ENCODE data around the gene BMP6. TPM values are rescaled to one million over a fixed set of nuclear protein-coding genes. Genes with fewer than 3 reads are reported as not detected.

Gene BMP6
- total RNA-seq, 1 donor from 2014 or later = 1.3 TPM

GRCh38 chr6:7770601-7771000, 44.7 kb downstream of the BMP6 start:
- no peak for DNase-seq (ENCODE audit: low read depth)
- H3K4me3 ChIP-seq (ENCODE audit: low read depth, low read length) = no peak overlapping the region
- no peak for TF ChIP-seq CTCF (conservative IDR thresholded peaks at IDR 0.05; ENCODE audit: low read depth, low read length)

- DNase-seq (ENCODE audit: low read depth) = no peak
- TF ChIP-seq CTCF (conservative IDR thresholded peaks at IDR 0.05; ENCODE audit: low read depth, low read length) = no peak
- H3K4me3 ChIP-seq (ENCODE audit: low read depth, low read length) = no peak overlapping the region
Observed at GRCh38 chr6:7773322-7773721, 47.4 kb downstream of the BMP6 start.

GRCh38 chr6:7773914-7774313, 48.0 kb downstream of the BMP6 start:
- H3K4me3 ChIP-seq (ENCODE audit: low read depth, low read length) = no peak overlapping the region
- no peak for TF ChIP-seq CTCF (conservative IDR thresholded peaks at IDR 0.05; ENCODE audit: low read depth, low read length)
- DNase-seq (ENCODE audit: low read depth) = no peak

GRCh38 chr6:7776509-7776908, 50.6 kb downstream of the BMP6 start:
- TF ChIP-seq CTCF (conservative IDR thresholded peaks at IDR 0.05; ENCODE audit: low read depth, low read length) = no peak
- H3K4me3 ChIP-seq (ENCODE audit: low read depth, low read length) = no peak overlapping the region
- no peak for DNase-seq (ENCODE audit: low read depth)

GRCh38 chr6:7777074-7777473, 51.2 kb downstream of the BMP6 start:
- TF ChIP-seq CTCF (conservative IDR thresholded peaks at IDR 0.05; ENCODE audit: low read depth, low read length) = no peak
- H3K4me3 ChIP-seq (ENCODE audit: low read depth, low read length) = no peak overlapping the region
- DNase-seq (ENCODE audit: low read depth) = no peak

- TF ChIP-seq CTCF (conservative IDR thresholded peaks at IDR 0.05; ENCODE audit: low read depth, low read length) = no peak
- DNase-seq (ENCODE audit: low read depth) = no peak
- no peak overlapping the region for H3K4me3 ChIP-seq (ENCODE audit: low read depth, low read length)
Observed at GRCh38 chr6:7781240-7781639, 55.3 kb downstream of the BMP6 start.

- DNase-seq (ENCODE audit: low read depth) = no peak
- no peak for TF ChIP-seq CTCF (conservative IDR thresholded peaks at IDR 0.05; ENCODE audit: low read depth, low read length)
- no peak overlapping the region for H3K4me3 ChIP-seq (ENCODE audit: low read depth, low read length)
Observed at GRCh38 chr6:7784248-7784647, 58.3 kb downstream of the BMP6 start.

All from epithelial cell of proximal tubule (primary cell).